Measurements from ENCODE around the gene SIPA1L3.
A peak's percentile ranks its signal among the peaks of the same experiment; 100 is the strongest.

SIPA1L3 gene

GRCh38 chr19:38142176-38143035 lies 235.4 kb downstream of the SIPA1L3 start:
- peak; percentile 89 for TF ChIP-seq CTCF (IDR thresholded peaks at IDR 0.05; ENCODE audit: insufficient read depth, low read depth, low read length, missing control alignments)
- DNase-seq (ENCODE audit: low read depth) = peak; percentile 72
- no peak overlapping the region for H3K4me3 ChIP-seq (ENCODE audit: low read length)

GRCh38 chr19:38143847-38144246 lies 236.8 kb downstream of the SIPA1L3 start:
- DNase-seq (ENCODE audit: low read depth) = no peak
- no peak for TF ChIP-seq CTCF (IDR thresholded peaks at IDR 0.05; ENCODE audit: insufficient read depth, low read depth, low read length, missing control alignments)
- H3K4me3 ChIP-seq (ENCODE audit: low read length) = no peak overlapping the region

- no peak for DNase-seq (ENCODE audit: low read depth)
- TF ChIP-seq CTCF (IDR thresholded peaks at IDR 0.05; ENCODE audit: insufficient read depth, low read depth, low read length, missing control alignments) = no peak
- no peak overlapping the region for H3K4me3 ChIP-seq (ENCODE audit: low read length)
These were observed 237.7 kb downstream of the SIPA1L3 start for GRCh38 chr19:38144667-38145066.

GRCh38 chr19:38145623-38146022 lies 238.6 kb downstream of the SIPA1L3 start:
- no peak overlapping the region for H3K4me3 ChIP-seq (ENCODE audit: low read length)
- no peak for TF ChIP-seq CTCF (IDR thresholded peaks at IDR 0.05; ENCODE audit: insufficient read depth, low read depth, low read length, missing control alignments)
- DNase-seq (ENCODE audit: low read depth) = peak; percentile 44

- peak; percentile 29 for DNase-seq (ENCODE audit: low read depth)
- TF ChIP-seq CTCF (IDR thresholded peaks at IDR 0.05; ENCODE audit: insufficient read depth, low read depth, low read length, missing control alignments) = no peak
- H3K4me3 ChIP-seq (ENCODE audit: low read length) = no peak overlapping the region
These were observed 241.3 kb downstream of the SIPA1L3 start for GRCh38 chr19:38148337-38148736.

GRCh38 chr19:38149661-38150061 lies 242.7 kb downstream of the SIPA1L3 start:
- H3K4me3 ChIP-seq (ENCODE audit: low read length) = no peak overlapping the region
- TF ChIP-seq CTCF (IDR thresholded peaks at IDR 0.05; ENCODE audit: insufficient read depth, low read depth, low read length, missing control alignments) = no peak

GRCh38 chr19:38151242-38151641 lies 244.2 kb downstream of the SIPA1L3 start:
- H3K4me3 ChIP-seq (ENCODE audit: low read length) = no peak overlapping the region
- no peak for DNase-seq (ENCODE audit: low read depth)
- TF ChIP-seq CTCF (IDR thresholded peaks at IDR 0.05; ENCODE audit: insufficient read depth, low read depth, low read length, missing control alignments) = no peak

More at GRCh38 chr19:38149661-38150061, 242.7 kb downstream of the SIPA1L3 start:
- no peak for DNase-seq (ENCODE audit: low read depth)
